ENCODE data around the gene PACRG. TPM values are rescaled to one million over a fixed set of nuclear protein-coding genes. Genes with fewer than 3 reads are reported as not detected.

PACRG gene
- total and polyA plus RNA-seq, 10 of the 15 experiments (the other 5 are each of a cell fraction or from before 2014, with no cell fraction given) = not detected

DNA sequence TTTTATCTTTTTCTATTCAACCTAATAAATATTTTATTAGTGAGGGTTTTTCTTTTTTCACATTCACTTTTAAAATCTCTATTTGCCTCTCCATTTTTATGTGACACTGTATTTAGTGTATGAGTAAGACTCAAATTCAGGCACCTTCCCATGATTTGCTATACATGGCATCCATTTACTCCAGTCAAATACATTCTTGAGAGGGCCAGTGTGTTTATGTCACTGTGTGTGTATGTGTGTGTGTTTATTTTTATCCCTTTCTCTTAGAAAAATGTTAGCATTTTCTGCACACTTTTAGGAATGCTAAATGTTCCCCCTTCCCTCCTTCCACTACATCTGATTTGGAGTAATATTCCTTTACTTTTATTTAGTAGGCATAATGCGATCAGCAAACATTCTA lies 290.0 kb downstream of the PACRG start:
- ChIA-PET RAD21 (ENCODE audit: unreplicated experiment) (no interaction called here), POLR2A (no interaction called here), SMC1A (ENCODE audit: uncharacterized antibody, unreplicated experiment) (no interaction called here), CTCF (no interaction called here)
- Histone ChIP-seq H3K27ac (ENCODE audit: control insufficient read depth, insufficient read depth) (no peak overlapping the region), H4K20me1 (ENCODE audit: control insufficient read depth, insufficient read depth) (no peaks in the 10 kb centered on the region), H3K36me3 (ENCODE audit: control insufficient read depth in 2 of 2, insufficient read depth in 2 of 2, low read length in 1 of 2) (no peaks in the 10 kb centered on the region), H3K4me1 (ENCODE audit: control insufficient read depth, insufficient read depth, low read length) (no peaks in the 10 kb centered on the region), H3K9ac (ENCODE audit: control insufficient read depth, insufficient read depth, low read length) (no peak overlapping the region), H3K4me2 (ENCODE audit: control insufficient read depth, insufficient read depth) (no peak overlapping the region), H3K9me3 (replicated peaks; ENCODE audit: control insufficient read depth, insufficient read depth, low read length) (no peaks in the 10 kb centered on the region), H3K79me2 (ENCODE audit: control insufficient read depth, insufficient read depth, low read length) (no peaks in the 10 kb centered on the region), H3K27me3 (replicated peaks in 1 of 2; ENCODE audit: control insufficient read depth in 2 of 2, insufficient read depth in 2 of 2, low read length in 1 of 2) (no peaks in the 10 kb centered on the region), H2AFZ (ENCODE audit: control insufficient read depth, low read depth, low read length) (no peak overlapping the region), H3K4me3 (no peak overlapping the region)
- ATAC-seq (no peak), FAIRE-seq (no peak), DNase-seq (ENCODE audit: low read depth, low spot score) (no peak)
- TF ChIP-seq ZNF274 (IDR thresholded peaks at IDR 0.05; ENCODE audit: insufficient read depth, insufficient read length) = no peak
- TF ChIP-seq PAX5 (IDR thresholded peaks at IDR 0.05; ENCODE audit: borderline replicate concordance, low read depth, low read length) = no peak
- TF ChIP-seq RB1 (IDR thresholded peaks at IDR 0.05; ENCODE audit: borderline replicate concordance) = no peak
- TF ChIP-seq CREB1 (IDR thresholded peaks at IDR 0.05; ENCODE audit: low read depth) = no peak
- TF ChIP-seq SIX5 (IDR thresholded peaks at IDR 0.05; ENCODE audit: low read depth, low read length, severe bottlenecking) = no peak
- no peak for TF ChIP-seq BMI1 (IDR thresholded peaks at IDR 0.05; ENCODE audit: borderline replicate concordance)
- TF ChIP-seq, protein P1, sequence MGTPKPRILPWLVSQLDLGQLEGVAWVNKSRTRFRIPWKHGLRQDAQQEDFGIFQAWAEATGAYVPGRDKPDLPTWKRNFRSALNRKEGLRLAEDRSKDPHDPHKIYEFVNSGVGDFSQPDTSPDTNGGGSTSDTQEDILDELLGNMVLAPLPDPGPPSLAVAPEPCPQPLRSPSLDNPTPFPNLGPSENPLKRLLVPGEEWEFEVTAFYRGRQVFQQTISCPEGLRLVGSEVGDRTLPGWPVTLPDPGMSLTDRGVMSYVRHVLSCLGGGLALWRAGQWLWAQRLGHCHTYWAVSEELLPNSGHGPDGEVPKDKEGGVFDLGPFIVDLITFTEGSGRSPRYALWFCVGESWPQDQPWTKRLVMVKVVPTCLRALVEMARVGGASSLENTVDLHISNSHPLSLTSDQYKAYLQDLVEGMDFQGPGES (IDR thresholded peaks at IDR 0.05) = no peak
- no peak for TF ChIP-seq KAT2A (conservative IDR thresholded peaks at IDR 0.05; ENCODE audit: control insufficient read depth, low read depth, low read length)
- TF ChIP-seq, protein P2, sequence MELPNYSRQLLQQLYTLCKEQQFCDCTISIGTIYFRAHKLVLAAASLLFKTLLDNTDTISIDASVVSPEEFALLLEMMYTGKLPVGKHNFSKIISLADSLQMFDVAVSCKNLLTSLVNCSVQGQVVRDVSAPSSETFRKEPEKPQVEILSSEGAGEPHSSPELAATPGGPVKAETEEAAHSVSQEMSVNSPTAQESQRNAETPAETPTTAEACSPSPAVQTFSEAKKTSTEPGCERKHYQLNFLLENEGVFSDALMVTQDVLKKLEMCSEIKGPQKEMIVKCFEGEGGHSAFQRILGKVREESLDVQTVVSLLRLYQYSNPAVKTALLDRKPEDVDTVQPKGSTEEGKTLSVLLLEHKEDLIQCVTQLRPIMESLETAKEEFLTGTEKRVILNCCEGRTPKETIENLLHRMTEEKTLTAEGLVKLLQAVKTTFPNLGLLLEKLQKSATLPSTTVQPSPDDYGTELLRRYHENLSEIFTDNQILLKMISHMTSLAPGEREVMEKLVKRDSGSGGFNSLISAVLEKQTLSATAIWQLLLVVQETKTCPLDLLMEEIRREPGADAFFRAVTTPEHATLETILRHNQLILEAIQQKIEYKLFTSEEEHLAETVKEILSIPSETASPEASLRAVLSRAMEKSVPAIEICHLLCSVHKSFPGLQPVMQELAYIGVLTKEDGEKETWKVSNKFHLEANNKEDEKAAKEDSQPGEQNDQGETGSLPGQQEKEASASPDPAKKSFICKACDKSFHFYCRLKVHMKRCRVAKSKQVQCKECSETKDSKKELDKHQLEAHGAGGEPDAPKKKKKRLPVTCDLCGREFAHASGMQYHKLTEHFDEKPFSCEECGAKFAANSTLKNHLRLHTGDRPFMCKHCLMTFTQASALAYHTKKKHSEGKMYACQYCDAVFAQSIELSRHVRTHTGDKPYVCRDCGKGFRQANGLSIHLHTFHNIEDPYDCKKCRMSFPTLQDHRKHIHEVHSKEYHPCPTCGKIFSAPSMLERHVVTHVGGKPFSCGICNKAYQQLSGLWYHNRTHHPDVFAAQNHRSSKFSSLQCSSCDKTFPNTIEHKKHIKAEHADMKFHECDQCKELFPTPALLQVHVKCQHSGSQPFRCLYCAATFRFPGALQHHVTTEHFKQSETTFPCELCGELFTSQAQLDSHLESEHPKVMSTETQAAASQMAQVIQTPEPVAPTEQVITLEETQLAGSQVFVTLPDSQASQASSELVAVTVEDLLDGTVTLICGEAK (IDR thresholded peaks at IDR 0.05; ENCODE audit: borderline replicate concordance) = no peak
- TF ChIP-seq RFX5 (IDR thresholded peaks at IDR 0.05; ENCODE audit: low read depth, low read length) = no peak
- no peak for TF ChIP-seq SMARCA5 (IDR thresholded peaks at IDR 0.05)
- in situ Hi-C loops (cut with MboI) = no loop called here
- intact Hi-C loops (cut with micrococcal nuclease; ENCODE audit: unreplicated experiment) = no loop called here
- BruUV-seq (replicated peaks) = no TSS peak
- 100% methylated on average over 1 of the region's 1 CpG for WGBS (ENCODE audit: insufficient coverage, insufficient replicate concordance, low lambda C conversion rate, missing lambda C conversion rate)
